Sigmoid colon (tissue), 7 donors: Measurements from ENCODE around the gene HDAC3. TPM values are rescaled to one million over a fixed set of nuclear protein-coding genes. Genes with fewer than 3 reads are reported as not detected.
A peak's percentile ranks its signal among the peaks of the same experiment; 100 is the strongest.

Source experiments
- DNase-seq: peaks from one replicate; pipeline ENCODE4 v3.0.0-alpha.2; 2019
- H3K27ac ChIP-seq, 4 donors: fragments of 200-600 bp; sonication (generic); one replicate each; pipeline ENCODE4 v1.5.1; 2016 to 2019; ENCODE audit warnings: mild to moderate bottlenecking in 1 of 4
- H3K27me3 ChIP-seq, 3 donors: fragments of 200-600 bp; sonication (generic); one replicate each; pipeline ENCODE4 v1.5.1; 2019; ENCODE audit warnings: mild to moderate bottlenecking in 1 of 3
- H3K36me3 ChIP-seq, 4 donors: fragments of 200-600 bp; sonication (generic); one replicate each; pipeline ENCODE4 v1.5.1; 2016 to 2019
- H3K4me1 ChIP-seq, 4 donors: fragments of 200-600 bp; sonication (generic); one replicate each; pipeline ENCODE4 v1.5.1; 2017 to 2019
- H3K4me3 ChIP-seq, 4 donors: fragments of 200-600 bp; sonication (generic); one replicate each; pipeline ENCODE4 v1.5.1; 2017 to 2019; ENCODE audit warnings: mild to moderate bottlenecking in 2 of 4, moderate library complexity in 1 of 4
- H3K9me3 ChIP-seq, 4 donors: fragments of 200-600 bp in 3 of 4; sonication (generic) in 3 of 4; one replicate each; pipeline versions ENCODE4 v1.5.1 to v1.6.1; 2013 to 2019
- EP300 ChIP-seq, 4 donors: sonication (generic); formaldehyde crosslinking; IDR thresholded peaks; one replicate each; pipeline ENCODE4 v1.6.1; 2017; ENCODE audit warnings: antibody characterized with exemption in 4 of 4
- POLR2A ChIP-seq, 2 donors: fragments of 450-650 bp; IDR thresholded peaks; one replicate each; pipeline ENCODE4 v1.6.1; 2016; ENCODE audit warnings: antibody characterized with exemption in 2 of 2, mild to moderate bottlenecking in 2 of 2, moderate library complexity in 2 of 2
- POLR2AphosphoS5 ChIP-seq, 4 donors: sonication (generic); formaldehyde crosslinking; IDR thresholded peaks; one replicate each; pipeline ENCODE4 v1.6.1; 2017; ENCODE audit warnings: antibody characterized with exemption in 4 of 4
- WGBS, 2 donors: extraction: QIAGEN DNeasy Blood & Tissue Kit; methylation state at CpG; one replicate each; pipeline ENCODE4 v1.1.7; 2013; 5-methylcytosine and 5-hydroxymethylcytosine counted together
- intact Hi-C: fragments of 100-400 bp; cut with DNase I; formaldehyde crosslinking; loops from one replicate; pipeline ENCODE4 v1.15.1; 2023
- polyA plus RNA-seq, 3 donors: library from polyadenylated mRNA; stranded (reverse); fragments of 200-250 nt; gene quantifications; one replicate each; pipeline ENCODE4 v1.2.3, GENCODE V29; 2013
- total RNA-seq, 4 donors: library from RNA; depleted of rRNA; stranded (reverse); fragments of >200 nt; gene quantifications; one replicate each; pipeline ENCODE4 v1.1.0, GENCODE V29; 2016
- TF ChIP-seq, protein P1 (sequence below), 4 experiments: fragments of 450-650 bp in 3 of 4; fragments of 200-600 bp in 1 of 4; IDR thresholded peaks; one replicate each; pipeline ENCODE4 v1.5.1; 2016 to 2019; ENCODE audit warnings: antibody characterized with exemption in 4 of 4, mild to moderate bottlenecking in 3 of 4, moderate library complexity in 2 of 4
- donor health status: healthy with polysubstance abuse.
- donor health status: Bipolar disorder and iron deficiency.
- donor health status: healthy.

Gene HDAC3
- total and polyA plus RNA-seq, 7 donors, result 32.4 to 51.5 (median 38.2) TPM

DNA sequence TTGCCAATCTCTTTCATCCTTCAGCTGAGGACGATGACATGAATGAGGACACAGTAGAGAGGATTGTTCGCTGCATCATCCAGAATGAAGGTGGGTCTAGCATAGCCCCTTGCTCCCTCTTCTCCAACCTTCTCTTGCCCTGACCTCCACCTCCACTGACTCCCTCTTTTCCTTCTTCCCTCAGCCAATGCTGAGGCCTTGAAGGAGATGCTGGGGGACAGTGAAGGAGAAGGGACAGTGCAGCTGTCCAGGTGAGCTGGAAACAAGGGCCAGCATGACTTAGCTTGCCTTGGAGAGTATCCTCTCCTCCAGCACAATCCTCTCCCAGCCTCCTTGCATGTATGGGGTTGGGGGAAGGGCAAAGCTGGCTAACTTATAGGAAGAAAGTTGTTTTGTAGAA is 2.1 kb upstream of the HDAC3 start:
- H3K9me3 ChIP-seq, result no peaks in the 10 kb centered on the region
- H3K27me3 ChIP-seq, result peaks cover 0 to 17% (median 7%) of the 10 kb centered on the region in 3 donors
- peaks cover 0 to 13% (median 4%) of the 10 kb centered on the region in 4 donors for H3K36me3 ChIP-seq
- TF ChIP-seq EP300 (IDR thresholded peaks at IDR 0.05) (no peak), POLR2A (IDR thresholded peaks at IDR 0.05) (no peak), POLR2AphosphoS5 (IDR thresholded peaks at IDR 0.05) (no peak)
- TF ChIP-seq, protein P1, sequence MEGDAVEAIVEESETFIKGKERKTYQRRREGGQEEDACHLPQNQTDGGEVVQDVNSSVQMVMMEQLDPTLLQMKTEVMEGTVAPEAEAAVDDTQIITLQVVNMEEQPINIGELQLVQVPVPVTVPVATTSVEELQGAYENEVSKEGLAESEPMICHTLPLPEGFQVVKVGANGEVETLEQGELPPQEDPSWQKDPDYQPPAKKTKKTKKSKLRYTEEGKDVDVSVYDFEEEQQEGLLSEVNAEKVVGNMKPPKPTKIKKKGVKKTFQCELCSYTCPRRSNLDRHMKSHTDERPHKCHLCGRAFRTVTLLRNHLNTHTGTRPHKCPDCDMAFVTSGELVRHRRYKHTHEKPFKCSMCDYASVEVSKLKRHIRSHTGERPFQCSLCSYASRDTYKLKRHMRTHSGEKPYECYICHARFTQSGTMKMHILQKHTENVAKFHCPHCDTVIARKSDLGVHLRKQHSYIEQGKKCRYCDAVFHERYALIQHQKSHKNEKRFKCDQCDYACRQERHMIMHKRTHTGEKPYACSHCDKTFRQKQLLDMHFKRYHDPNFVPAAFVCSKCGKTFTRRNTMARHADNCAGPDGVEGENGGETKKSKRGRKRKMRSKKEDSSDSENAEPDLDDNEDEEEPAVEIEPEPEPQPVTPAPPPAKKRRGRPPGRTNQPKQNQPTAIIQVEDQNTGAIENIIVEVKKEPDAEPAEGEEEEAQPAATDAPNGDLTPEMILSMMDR (IDR thresholded peaks at IDR 0.05), result no peak
- H3K4me3 ChIP-seq, result no peak overlapping the region
- H3K27ac ChIP-seq, result no peak overlapping the region
- 87 to 93% methylated on average over 2 of the region's 2 CpGs for WGBS, 2 donors
- intact Hi-C loops, result no loop called here
- no peak for DNase-seq
- H3K4me1 ChIP-seq, result peaks cover 0 to 35% (median 30%) of the 10 kb centered on the region in 4 donors

DNA sequence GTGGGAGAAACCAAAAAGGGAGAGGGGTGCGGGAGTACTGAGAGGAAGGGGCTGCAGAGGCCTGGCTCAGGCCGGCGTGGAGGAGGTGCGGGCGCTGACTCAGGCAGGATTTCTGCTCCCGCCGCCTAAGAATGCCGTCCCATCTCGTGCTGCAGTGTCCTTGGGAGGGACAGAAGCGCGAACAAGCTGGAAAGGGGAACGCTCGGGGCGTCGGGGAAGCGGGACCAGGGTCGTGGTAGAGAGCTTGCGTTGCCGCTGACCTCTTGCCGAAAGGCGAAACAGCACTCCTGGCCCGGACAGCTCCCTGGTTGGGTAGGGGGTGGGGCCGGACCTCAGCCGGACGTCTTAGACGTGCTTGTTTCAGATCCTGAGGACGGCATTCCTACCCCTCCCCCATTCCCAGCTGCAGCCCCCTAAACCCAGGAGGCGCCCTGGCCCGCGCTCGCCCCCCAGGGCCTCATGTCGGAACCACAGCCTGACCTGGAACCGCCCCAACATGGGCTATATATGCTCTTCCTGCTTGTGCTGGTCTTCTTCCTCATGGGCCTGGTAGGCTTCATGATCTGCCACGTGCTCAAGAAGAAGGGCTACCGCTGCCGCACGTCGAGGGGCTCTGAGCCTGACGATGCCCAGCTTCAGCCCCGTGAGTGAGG is 1.2 kb upstream of the HDAC3 start:
- peak; percentile 80 for DNase-seq
- intact Hi-C loops, result no loop called here
- H3K27me3 ChIP-seq, result peaks cover 0 to 17% (median 7%) of the 10 kb centered on the region in 3 donors
- H3K36me3 ChIP-seq, result peaks cover 0 to 12% (median 4%) of the 10 kb centered on the region in 4 donors
- TF ChIP-seq, protein P1 (IDR thresholded peaks at IDR 0.05), result peak in 3 of 4 experiments; percentile 14 to 21 (median 17)
- no peak for TF ChIP-seq POLR2AphosphoS5 (IDR thresholded peaks at IDR 0.05)
- H3K27ac ChIP-seq, result peak overlapping the region in 1 of 4 donors; percentile 76
- peaks cover 0 to 41% (median 30%) of the 10 kb centered on the region in 4 donors for H3K4me1 ChIP-seq
- no peaks in the 10 kb centered on the region for H3K9me3 ChIP-seq
- H3K4me3 ChIP-seq, result peak overlapping the region; percentile 72 to 88 (median 80)
- 5 to 6% methylated on average over 40 of the region's 40 CpGs for WGBS, 2 donors

DNA sequence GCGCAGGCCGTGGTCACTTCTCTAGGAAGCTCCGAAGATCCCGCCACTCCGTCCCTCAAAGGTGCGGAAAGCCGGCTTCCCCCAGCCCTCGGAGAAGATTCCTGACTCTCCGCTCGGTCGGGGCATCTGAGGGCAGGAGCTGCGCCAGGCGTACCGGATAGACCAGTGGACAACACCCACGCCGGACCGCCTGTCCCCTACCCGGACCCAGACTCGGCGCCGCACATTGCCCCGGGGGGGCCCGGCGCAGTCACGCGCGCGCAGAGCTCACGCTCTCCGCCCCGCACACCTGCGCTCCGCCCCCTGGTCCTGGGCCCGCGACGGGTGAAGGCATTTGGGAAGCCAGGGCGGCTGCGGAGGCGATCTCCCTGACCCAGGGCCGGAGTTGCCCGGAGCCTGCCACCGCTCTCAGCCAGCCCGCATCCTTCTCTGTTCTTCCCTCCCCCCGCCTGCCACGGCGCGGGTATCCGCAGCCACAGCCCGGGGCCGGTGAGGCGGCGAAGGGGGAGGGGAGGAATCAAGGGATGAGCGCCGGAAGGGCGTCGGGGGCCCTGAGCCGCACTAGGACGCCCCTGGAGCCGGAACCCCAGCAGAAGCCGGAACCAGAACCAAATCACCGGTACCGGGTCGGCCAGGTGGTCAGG is 596 bp upstream of the HDAC3 start:
- no peaks in the 10 kb centered on the region for H3K9me3 ChIP-seq
- H3K36me3 ChIP-seq, result peaks cover 0 to 8% (median 3%) of the 10 kb centered on the region in 4 donors
- peak overlapping the region; percentile 75 to 84 (median 77) for H3K27ac ChIP-seq
- H3K4me3 ChIP-seq, result peak overlapping the region; percentile 72 to 88 (median 80)
- H3K27me3 ChIP-seq, result peaks cover 0 to 17% (median 7%) of the 10 kb centered on the region in 3 donors
- TF ChIP-seq, protein P1 (IDR thresholded peaks at IDR 0.05), result no peak
- no peak for TF ChIP-seq POLR2A (IDR thresholded peaks at IDR 0.05)
- no peak for TF ChIP-seq POLR2AphosphoS5 (IDR thresholded peaks at IDR 0.05)
- TF ChIP-seq EP300 (IDR thresholded peaks at IDR 0.05), result no peak
- 1% methylated on average over 63 of the region's 63 CpGs for WGBS, 2 donors
- peaks cover 0 to 42% (median 30%) of the 10 kb centered on the region in 4 donors for H3K4me1 ChIP-seq
- intact Hi-C loops, result no loop called here
- no peak for DNase-seq

DNA sequence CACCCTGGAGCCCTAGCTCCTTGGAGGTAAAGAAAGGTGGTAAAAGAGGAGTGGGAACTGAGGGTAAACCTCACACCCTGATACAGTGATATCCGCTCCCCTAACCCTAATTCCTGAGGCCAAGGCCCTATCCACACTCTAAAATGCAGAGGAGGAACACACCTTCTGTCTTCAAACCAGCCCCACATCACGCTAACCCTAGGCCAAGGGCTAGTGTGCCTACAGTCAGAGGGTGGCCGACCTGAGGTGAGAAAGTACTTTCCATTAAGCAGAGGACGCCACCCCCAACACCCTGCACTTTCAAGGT is 590 bp downstream of the HDAC3 start:
- Histone ChIP-seq H3K4me3 (peak overlapping the region; percentile 72 to 88 (median 80)), H3K9me3 (no peaks in the 10 kb centered on the region), H3K27me3 (peaks cover 0 to 17% (median 7%) of the 10 kb centered on the region in 3 donors), H3K27ac (peak overlapping the region; percentile 75 to 84 (median 77)), H3K36me3 (peaks cover 0 to 4% (median under 1%) of the 10 kb centered on the region in 4 donors), H3K4me1 (peaks cover 0 to 42% (median 30%) of the 10 kb centered on the region in 4 donors)
- intact Hi-C loops, result loop anchor here (1.0 kb wide), 1 partner anchor 17 kb away; no protein-coding TSS in a partner anchor
- TF ChIP-seq, protein P1 (IDR thresholded peaks at IDR 0.05), result no peak
- TF ChIP-seq POLR2A (IDR thresholded peaks at IDR 0.05), result no peak
- no peak for TF ChIP-seq EP300 (IDR thresholded peaks at IDR 0.05)
- no peak for TF ChIP-seq POLR2AphosphoS5 (IDR thresholded peaks at IDR 0.05)
- no peak for DNase-seq
- WGBS, 2 donors, result 1 to 9% methylated on average over 4 of the region's 4 CpGs
